HG03439 (cell line): Measurements from ENCODE around the gene GDPD5.

Source experiments
- ATAC-seq: cut with Tn5 transposase; IDR thresholded peaks from one replicate; pipeline ENCODE4 v1.9.1; 2021; ENCODE audit warnings: mild to moderate bottlenecking, moderate library complexity; ENCODE audit not compliant: unreplicated experiment

Gene GDPD5

DNA sequence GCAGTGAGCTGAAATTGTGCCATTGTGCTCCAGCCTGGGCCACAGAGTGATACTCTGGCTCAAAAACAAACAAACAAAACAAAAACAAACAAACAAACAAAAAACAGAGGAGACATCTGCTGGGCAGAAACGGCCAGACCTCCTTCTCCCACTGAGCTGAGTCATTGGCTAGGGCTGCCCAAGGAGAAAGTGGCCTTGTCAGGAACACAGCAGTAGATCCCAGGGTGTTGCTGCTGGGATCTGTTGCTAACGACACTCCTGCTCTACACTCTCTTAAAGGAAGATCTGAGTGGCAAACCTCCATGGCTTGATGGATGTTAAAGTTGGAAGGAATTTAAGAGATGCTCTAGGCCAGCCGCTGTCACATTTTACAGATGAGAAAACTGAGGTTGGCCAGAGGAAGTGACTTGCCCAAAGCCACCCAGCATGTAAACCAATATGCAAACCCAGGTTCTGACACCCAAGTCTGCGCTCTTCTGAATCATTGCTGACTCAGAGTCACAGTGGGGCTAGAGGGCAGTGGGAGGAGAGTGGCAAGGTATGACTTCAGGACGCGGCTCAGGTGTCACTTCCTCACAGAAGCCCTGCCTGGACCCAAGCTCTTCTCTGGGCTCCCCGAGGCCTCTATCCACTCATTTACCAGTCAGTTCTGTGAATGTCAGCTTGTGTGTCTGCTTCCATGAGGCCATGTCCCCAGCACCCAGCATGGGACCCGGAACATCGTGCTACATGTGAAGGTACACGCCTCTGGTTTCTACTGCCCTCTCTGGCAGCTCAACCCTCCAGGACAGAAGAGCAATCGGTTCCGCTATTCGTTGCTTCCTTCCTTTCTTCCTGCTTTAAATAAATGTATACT lies 11.3 kb upstream of the GDPD5 start:
- peak; percentile 91 for ATAC-seq

DNA sequence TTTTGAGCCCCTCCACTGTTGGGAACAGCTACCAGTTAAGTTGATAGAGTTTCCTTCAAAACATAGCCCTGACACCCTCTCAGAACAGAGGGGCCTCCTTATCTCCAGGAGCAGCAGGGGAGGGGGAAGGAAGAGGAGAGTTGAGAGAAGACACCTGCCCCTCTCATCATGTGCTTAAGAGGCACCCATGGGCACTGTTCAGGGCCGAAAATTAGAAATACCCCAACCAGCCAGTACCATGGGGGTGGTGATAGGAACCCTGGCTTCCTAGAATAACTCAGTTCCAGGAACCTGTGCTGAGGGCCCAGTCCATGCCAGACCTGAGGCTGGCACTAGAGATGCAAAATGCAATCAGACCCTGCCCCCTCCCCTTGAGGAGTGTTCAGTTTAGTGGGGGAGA lies 9.3 kb upstream of the GDPD5 start:
- no peak for ATAC-seq

DNA sequence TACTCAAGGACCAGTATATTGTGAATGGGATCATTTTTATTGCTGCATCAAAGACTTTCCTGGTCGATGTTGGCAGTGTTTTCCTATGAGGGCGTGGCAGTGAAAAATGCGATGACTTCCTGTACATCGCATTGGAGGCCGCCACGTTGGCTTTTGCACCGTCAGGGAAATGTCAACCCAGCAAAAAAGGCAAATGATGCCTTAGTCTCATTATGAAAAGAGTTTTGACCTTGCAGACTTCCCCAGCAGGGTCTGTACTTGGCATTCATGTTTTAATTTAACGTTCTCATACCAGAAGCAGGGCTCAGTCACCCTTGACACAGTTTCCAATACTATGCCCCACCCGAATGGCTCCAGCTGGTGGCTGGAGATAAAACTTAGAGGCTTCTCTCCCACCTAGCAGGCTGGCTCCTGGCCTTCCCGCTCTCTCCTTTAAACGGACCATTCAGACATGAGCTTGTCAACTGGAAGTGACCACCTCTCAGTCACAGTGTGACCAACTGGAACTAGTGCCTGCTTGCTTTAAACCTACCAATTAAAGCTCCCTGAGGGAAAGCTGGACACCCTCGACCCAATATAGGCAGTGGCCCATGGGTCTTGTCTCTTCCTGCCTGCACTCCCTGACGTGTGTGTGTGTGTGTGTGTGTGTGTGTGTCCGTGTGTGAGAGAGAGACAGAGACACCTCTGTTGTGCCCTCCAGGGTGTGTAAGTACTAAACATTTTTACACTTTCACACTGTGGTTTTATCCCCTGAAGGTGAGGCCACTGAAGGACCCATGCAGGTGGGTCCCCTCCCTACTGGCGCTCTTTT lies 8.7 kb upstream of the GDPD5 start:
- no peak for ATAC-seq

DNA sequence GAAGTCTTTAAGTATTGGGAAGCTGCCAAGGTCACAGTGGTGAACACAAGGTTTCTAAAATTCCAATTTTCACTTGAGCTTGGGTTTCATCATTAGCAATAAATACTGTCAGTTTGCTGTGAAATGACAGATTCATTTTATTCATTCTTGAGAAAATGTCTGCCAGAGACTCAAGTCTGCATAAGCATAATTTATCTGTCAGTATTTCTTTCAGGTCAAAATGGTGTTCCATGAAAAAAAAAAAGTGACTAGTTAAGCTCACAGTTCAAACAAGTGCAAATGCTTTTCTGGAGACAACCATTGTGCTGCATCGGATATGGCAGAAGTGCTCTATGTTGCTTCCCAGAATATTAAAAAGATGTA lies 8.1 kb upstream of the GDPD5 start:
- ATAC-seq = no peak

DNA sequence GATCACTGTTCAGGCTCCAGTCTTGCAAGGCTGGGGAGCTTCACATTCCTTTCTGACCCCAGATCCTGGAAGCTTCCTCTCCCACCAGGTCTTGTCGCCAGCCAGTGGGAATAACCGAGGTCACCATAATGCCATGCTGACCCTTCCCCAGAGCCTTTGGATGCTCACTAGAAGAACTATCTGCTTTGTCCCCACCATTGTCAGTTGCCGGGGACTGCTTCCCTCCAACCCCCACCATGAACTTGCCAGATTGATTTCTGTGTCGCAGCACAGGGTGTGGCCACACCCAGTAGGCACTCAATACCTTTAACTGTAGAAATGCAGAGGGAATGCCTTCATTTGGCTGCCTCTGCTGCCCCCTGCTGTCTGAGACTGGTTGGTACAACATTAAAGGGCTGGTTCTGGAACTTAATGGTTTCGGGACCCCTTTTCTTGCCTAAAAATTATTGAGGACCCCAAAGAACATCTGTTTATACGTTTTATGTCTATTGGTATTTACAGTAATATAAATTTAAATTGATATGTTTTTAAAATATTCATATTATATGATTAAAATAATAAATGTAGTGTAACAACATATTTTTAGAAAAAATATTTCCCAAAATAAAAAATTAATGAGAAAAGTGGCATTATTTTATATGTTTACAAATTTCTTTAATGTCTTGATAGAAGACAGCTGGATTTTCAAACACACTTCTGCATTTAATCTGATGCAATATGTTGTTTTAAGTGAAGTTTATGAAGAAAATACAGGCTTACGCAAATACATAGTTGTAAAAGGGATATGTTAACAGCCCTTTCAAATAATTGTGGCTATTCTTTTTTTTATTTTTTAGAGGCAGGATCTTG lies 6.7 kb upstream of the GDPD5 start:
- ATAC-seq = no peak

DNA sequence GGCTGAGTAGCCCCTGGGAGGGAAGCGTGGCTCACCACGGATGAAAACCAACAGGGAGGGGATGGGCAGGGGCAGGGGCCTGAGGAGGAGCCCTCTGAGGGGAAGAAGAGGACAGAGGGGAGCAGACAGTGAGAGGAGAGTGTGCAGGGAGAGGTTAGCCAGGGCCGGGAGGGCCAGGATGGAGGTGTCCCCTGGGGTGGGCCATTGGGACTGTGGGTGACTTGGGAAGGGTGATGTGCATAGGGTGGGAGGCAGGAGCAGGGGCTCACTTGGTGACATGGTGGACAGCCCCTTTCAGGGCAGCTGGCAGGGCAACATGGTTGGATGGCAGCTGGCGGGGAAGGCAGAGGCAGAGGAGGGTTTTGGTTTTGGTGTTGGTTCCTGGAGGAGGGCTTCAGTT lies 5.6 kb upstream of the GDPD5 start:
- ATAC-seq = no peak

DNA sequence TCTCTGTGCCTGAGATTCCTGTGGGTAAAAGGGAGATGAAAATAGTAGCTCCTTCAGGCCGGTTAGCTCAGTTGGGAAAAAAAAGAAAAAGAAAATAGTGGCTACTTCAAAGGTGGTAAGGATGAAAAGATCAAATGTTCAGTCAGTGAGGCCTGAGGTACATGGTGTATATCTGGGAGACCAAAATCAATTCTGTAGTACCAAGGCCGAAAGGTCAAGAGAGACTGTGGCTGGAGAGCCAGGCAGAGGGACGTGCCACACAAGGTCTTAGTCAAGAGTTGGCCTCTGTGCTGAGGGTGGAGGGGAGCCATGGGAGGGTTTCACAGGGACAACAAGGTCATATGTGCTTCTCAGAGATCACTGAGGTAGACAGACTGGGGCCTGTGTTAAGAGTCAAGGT lies 4.8 kb upstream of the GDPD5 start:
- no peak for ATAC-seq

DNA sequence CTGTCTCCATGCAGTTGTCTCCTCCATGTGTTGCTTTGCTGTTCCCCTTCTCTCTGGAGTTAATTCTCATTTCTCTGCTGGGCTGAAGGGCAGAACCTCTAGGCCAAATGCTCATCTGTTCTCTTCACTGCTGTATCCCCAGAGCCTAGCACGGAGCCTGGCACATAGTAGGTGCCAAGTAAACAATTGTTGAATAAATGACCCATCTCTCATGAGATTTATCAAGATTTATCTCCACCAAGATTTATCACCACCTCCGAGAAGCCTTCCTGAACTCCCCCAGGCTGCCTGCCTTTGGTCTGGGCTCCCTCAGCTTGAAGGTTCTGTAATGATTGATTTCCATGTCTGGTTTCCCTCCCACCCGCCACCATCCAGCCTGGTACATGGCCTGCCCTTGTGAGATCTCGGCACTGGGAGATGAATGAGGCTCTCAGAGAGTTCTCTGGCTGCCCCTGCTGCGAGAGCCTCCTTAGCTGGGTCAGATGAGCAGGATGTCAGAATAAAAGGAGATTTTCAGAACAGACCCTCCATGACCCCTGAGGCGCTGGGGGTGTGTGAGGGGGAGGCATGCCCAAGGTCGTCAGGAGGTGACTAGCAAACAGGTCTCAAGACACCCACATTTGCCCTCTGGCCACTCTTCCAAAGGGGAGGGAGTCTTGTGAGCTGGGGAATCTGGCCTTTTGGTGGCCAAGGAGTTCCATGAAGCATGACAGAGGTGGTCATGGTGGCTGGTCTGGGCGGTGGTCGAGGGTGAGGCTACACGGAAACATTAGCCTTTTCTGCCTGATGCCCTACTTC lies 2.4 kb upstream of the GDPD5 start:
- ATAC-seq = no peak

DNA sequence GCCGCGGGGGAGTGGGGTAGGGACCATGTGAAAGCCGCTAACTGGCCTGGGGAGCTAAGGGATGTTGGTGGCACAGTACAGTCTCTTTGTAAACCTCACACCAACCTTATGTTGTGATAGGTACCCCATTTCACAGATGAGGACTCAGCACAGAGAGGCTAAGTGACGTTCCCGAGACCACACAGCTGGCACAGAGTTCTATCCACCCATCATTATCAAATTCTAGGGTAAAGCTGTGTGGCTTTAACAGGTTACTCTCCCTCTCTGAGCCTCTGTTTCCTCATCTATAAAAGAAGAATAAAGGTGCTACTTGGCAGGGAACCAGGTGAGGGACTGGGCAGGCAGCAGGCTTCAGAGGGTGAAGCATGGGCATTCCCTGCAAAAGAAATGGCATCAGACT lies 1.4 kb upstream of the GDPD5 start:
- ATAC-seq = no peak

DNA sequence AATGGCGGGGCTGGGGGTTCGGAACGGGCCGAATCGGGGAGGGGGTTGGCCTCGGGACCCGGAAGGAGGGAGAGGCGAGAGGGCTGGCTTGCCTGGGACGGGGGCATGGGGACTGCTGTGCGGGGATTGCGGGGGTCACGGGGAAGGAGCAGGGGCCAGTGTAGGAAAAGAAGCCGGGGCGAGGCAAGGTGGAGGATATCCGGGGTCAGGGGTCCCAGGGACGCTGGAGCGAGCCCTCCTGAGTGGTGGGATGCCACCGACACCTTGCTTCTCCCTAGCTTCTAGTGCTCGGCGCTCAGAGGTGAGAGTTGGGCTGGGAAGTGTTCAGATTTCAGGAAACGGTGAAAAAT lies 426 bp upstream of the GDPD5 start:
- ATAC-seq = no peak

DNA sequence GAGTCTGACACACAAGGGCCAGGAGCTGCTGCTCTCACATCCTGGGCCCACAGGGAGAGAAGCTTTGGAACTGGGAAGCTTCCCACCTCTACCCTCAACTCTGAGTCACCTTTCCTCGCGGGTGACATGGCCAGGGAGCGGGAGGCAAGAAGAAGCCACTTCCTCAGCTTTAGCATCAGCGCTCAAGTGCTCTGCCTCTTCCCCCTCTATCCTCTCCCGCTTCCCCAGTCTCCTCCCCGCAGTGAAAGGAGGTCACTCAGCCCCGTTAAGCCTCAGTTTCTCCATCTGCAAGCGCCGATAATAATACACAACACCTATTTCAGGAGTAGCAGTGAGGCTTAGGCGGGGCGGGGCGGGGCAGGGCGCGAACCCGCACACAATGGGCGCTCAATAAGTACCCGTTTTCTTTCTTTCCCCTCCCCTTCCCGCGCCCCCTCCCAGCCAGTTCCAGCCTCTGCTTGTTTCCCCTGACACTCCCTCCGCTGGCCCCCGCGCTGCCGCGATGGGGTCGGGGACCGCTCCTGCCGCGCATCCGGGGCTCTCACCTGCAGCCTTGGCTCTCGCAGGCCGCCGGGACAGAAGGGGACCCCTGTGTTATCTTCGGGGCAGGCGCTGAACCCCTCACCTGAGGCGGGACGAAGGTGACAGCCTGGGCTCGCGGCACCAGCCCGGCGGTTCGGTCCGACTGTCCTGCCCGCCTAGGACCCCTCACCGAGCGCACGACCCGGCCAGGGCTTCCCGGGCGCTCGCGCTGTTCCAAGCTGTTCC lies 892 bp downstream of the GDPD5 start:
- ATAC-seq = peak; percentile 2

DNA sequence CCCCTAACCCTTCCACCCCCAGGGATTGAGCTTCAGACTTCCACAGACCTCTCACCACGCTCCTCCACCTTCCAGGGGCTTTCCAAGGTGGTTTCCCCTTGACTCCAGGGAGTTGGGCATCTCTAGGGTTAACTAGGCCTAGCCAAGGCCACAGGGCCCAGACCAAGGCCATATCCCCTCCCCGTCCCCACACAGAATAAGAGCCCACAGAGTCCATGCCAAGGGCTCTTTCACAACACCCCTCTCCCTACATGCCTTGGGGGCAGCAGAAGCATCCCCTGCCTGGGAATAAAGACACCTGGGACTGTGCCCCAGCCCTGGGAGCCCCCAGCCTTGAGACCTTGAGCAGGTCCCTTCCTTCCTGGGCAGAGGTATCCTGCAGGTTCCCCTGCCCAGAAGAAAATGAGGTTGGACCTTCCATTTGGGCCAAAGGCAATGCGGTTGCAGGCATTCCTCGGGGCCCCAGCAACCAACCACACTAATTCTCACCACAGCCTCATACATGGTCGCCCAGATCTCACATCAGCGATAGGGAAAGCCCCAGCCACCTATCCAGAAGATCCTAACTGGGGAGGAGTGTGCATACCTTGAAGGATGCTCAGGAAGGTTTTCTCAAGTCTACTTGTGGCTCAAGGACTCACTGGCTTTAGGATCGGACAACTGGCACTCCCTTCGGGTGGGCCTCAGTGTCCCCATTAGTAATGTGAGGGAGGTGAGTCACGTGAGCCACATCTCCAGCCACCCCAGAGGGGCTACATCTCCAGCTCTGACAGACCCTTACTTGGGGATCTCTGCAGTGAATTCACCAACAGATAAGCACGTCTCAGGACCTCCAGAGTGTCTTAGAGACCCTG lies 1.7 kb downstream of the GDPD5 start:
- no peak for ATAC-seq

DNA sequence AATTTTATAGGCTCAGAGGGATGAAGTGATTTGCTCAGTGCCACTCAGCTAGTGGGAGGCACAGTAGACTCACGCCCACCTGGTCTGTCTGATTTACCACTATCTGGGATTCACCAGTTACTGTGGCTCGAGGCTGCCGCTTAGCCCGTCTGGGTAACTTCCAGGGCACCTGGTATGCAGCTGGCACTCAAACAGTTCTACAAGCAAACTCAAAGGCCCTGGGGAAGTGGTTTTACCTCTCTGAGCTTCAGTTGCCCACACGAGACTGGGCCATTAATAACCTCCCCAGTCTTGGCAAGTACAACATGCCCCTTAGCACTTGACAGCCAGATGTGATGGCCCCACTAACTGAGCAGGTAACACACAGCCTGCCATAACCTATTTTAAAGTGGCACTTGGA lies 2.6 kb downstream of the GDPD5 start:
- no peak for ATAC-seq

DNA sequence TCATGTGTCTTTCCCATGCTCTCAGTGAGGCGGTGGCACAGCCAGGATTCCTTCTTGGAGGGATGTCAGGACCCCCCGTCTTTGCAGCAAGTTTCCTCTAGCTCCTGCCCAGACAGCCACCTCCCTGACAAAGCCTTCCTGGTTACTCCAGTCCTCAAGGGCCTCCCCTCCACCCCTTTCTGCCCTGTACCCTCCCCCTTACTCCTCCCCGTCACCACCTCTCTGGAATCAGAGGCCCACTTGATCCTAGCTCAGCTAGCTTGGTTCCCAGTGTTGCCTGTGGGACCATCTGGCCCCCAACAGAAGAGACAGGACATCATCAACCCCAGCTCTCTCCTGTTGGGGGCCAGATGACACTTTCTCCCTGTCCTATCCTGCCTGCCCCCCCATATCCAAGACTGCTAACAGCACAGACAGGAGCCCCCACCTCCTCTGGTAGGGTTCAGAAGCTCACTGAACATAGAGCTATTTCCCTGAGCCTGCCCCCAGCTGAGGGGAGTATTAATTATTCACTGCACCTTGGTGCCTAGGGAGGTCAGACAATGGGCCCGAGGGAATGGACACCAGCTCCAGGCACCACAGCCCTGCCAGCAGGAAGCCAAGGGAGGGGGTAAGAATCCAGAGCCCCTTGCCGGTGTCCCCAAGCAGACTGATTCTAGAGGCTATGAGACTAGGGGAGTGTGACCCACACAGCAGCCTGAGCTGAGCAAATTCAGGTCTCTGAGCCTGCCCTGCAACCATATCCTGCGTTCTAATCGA lies 3.3 kb downstream of the GDPD5 start:
- no peak for ATAC-seq

DNA sequence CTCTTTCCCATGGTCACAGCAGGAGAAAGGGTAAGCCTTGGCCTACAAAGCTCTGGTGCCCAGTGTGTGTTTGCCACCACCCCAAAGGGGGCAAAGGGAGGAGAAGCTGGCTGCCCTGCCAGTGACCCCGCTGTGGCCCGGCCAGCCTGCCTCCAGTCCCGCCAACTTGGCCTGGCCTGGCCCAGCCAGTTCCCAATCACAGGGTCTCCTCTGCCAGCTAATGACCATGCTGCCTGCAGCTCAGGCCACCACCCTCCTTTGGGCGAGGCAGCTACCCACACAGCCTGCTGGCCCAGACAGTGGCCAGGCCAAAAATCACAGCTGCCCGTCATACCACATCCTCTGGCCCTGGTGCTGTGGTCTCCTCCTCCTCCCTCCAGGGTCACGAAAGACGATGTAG lies 5.1 kb downstream of the GDPD5 start:
- ATAC-seq = no peak

DNA sequence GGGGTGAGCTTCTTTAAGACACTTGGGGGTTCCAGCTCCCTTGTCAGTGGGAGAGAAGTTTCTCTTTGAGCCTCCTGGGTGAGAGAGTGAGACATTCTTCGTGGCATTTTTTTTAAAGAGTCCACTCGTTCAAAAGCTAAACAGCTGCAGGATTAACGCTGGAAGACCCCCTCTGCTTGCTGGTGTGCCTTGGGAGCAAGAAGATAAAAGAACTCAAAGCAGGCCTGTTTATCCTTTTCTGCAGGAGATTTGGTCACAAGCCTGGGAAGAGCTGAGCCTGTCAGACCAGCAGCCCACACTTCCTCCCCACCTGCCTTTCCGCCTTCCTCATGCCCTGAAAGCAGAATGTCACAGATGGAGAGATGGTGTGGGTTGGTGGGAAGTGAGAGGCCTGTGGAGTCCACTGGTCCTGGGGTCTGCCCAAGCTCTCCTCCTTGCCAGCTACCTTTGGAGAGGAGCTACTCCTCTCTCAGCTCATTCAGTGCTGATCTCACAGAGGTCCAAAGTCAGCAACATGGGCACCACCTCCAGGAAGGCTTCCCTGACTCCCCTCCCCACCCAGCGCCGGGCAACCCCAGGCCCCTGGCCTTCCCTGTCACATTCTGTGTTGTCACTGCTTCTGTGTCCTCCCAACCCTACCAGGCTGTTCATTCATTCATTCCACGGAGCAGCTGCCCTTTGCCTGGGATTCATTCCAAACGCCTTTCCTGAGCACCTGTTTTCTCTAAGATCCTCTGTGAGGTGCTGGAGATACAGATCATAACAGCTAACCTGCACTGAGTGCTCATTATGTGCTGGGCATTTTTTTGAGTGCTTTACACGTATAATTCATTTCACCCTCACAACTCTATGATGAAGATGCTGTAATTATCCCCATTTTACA lies 6.7 kb downstream of the GDPD5 start:
- no peak for ATAC-seq

DNA sequence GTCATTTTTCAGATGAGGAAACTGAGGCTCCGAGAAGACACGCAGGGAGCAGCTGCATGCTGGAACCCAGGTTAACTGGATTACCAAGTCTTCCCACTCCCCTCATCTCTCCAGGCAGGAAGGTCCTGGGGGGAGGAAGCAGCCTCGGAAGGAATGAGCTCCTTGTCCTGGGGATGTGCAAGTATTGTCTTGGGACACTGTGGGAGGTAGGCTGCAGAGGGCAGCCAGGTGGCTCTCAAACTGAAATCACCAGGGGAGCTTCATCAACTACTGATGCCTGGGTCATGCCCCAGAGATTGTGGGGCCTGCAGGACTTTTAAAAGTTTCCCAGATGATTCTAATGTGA lies 7.6 kb downstream of the GDPD5 start:
- no peak for ATAC-seq
